ENCODE measurements around the gene DNM3. TPM values are rescaled to one million over a fixed set of nuclear protein-coding genes. Genes with fewer than 3 reads are reported as not detected.
"Not testable (repeated sequence)": the region's sequence is repeated elsewhere in the genome, so short reads cannot be mapped to it uniquely, and the experiment has no call there.

DNM3 gene
- total and polyA plus RNA-seq, 2 of the 8 experiments (the other 6 are each of a cell fraction or from before 2014, with no cell fraction given): 2.0 to 8.5 TPM

- H3K56ac ChIP-seq (replicated peaks; ENCODE audit: insufficient read length, low read depth, low read length); H3K4me2 ChIP-seq (ENCODE audit: insufficient read depth in 1 of 2, low read depth in 2 of 2, low read length in 2 of 2); H3K9ac ChIP-seq (replicated peaks in 1 of 4; ENCODE audit: extremely low read depth in 1 of 4, low read depth in 3 of 4, low read length in 3 of 4); H3K23me2 ChIP-seq (ENCODE audit: low read depth, low read length); H3K79me1 ChIP-seq (ENCODE audit: low read depth, low read length); H4K91ac ChIP-seq (replicated peaks; ENCODE audit: insufficient read length, low read length); H2BK12ac ChIP-seq (ENCODE audit: low read depth, low read length); H2AK5ac ChIP-seq (ENCODE audit: low read depth, low read length); H2BK5ac ChIP-seq (ENCODE audit: low read depth, low read length); H4K5ac ChIP-seq (ENCODE audit: insufficient read length, low read depth, low read length); H3K18ac ChIP-seq (ENCODE audit: extremely low read depth, low read length); H3K4me3 ChIP-seq (ENCODE audit: extremely low read depth in 1 of 4, insufficient read depth in 2 of 4, low read depth in 3 of 4, low read length in 4 of 4); H3K9me3 ChIP-seq (ENCODE audit: insufficient read depth in 2 of 2, low read depth in 1 of 2, low read length in 1 of 2); H3K14ac ChIP-seq (ENCODE audit: insufficient read length); H3K79me2 ChIP-seq (ENCODE audit: control insufficient read depth in 1 of 2, insufficient read depth in 2 of 2, low read length in 2 of 2); H2BK120ac ChIP-seq (replicated peaks; ENCODE audit: low read depth, low read length); H2AFZ ChIP-seq (ENCODE audit: low read length); H4K20me1 ChIP-seq (replicated peaks in 1 of 2; ENCODE audit: control insufficient read depth in 1 of 2, insufficient read depth in 2 of 2, low read length in 2 of 2); H3K27me3 ChIP-seq (replicated peaks in 1 of 4; ENCODE audit: control insufficient read depth in 3 of 4, extremely low read depth in 1 of 4, insufficient read depth in 3 of 4, low read length in 3 of 4); H3K4ac ChIP-seq (replicated peaks; ENCODE audit: insufficient read length, low read depth, low read length); H2BK20ac ChIP-seq (ENCODE audit: low read length); H3K23ac ChIP-seq (ENCODE audit: insufficient read length); DNase-seq (ENCODE audit: low read depth in 1 of 2, low spot score in 2 of 2); H4K8ac ChIP-seq (ENCODE audit: extremely low read depth, insufficient read depth, low read length); H2BK15ac ChIP-seq (ENCODE audit: low read length); FAIRE-seq; H3K27ac ChIP-seq (ENCODE audit: low read depth, low read length): not testable (repeated sequence)
- 91% methylated on average over 2 of the region's 2 CpGs; no CpG with 5 or more reads in 1 of the 2 experiments for WGBS, 2 experiments (ENCODE audit: extremely low coverage in 1 of 2, insufficient coverage in 1 of 2, insufficient read length in 1 of 2, insufficient replicate concordance in 2 of 2, low coverage in 1 of 2, low lambda C conversion rate in 2 of 2, missing lambda C conversion rate in 1 of 2)
- POLR2A ChIA-PET (ENCODE audit: partially characterized antibody): interaction anchor here (0.7 to 1.5 kb wide), 3 partner anchors 12 to 238 kb away, joined by 3 read pairs; partner anchors contain the start of gene METTL13
- Histone ChIP-seq H3K4me1 (replicated peaks in 1 of 4; ENCODE audit: control insufficient read depth in 3 of 4, insufficient read depth in 4 of 4, low read length in 3 of 4) (peaks cover 0 to 11% (median 5%) of the 10 kb centered on the region in 4 experiments; a peak in 3 of 7 replicates), H3K36me3 (ENCODE audit: control insufficient read depth in 2 of 4, insufficient read depth in 4 of 4, low read length in 3 of 4) (peaks cover 16 to 31% (median 24%) of the 10 kb centered on the region in 4 experiments)
- CTCF ChIA-PET (ENCODE audit: partially characterized antibody): interaction anchor here (0.7 to 16.4 kb wide), 53 partner anchors 8 to 629 kb away, joined by 3 to 694 read pairs (median 6); partner anchors contain the start of gene PRRC2C
Observed at GRCh38 chr1:171799698-171800097, 41.6 kb upstream of the DNM3 start.

Measured in H1 (cell line).